ENCODE data around the gene CPM. TPM values are rescaled to one million over a fixed set of nuclear protein-coding genes. Genes with fewer than 3 reads are reported as not detected.

The CPM gene
- total RNA-seq, 1 experiment from 2014 or later = 0.36 TPM

- no peak for DNase-seq (ENCODE audit: low read depth)
These were observed 28.5 kb downstream of the CPM start for GRCh38 chr12:68904351-68904962.

DNA sequence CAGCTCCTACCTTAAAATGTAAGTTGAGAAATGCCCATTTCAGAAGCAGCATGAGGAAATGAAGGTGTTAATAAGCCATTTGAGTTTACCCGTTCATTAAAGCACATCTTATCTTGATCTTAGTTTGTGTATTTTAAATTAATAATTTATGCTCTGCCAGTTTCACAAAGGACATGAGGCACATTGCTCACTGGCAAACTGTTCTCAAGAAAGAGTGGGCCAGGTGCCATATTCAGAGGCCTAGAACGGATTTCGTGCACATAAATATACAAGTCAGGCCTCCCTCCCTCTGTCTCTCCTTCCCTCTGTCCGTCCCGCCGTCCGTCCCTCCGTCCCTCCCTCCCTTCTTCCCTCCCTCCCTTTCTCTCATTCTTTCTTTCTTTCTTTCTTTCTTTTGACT is 29.5 kb downstream of the CPM start:
- no peak for DNase-seq (ENCODE audit: low read depth)

- no peak for DNase-seq (ENCODE audit: low read depth)
These were observed 31.4 kb downstream of the CPM start for GRCh38 chr12:68901551-68901950.

DNA sequence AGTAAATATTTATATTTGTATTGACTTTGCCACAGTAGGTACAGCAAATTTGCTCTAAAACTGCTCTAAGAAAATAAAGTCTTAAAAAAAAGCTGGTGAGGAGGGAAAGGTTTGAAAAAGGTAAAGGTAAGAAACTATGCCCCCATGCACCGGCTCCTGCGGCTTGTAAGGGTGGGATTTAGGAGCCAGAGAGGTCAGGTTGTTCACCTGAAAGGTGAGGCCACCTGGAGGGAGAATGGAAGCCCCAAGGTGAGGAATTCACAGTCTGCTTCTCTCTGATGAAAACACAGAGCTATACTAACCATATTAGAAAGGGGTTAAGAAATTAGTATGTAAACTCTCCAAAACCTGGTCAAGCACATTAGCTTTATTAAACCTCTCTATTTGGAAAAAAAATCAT is 31.8 kb downstream of the CPM start:
- no peak for DNase-seq (ENCODE audit: low read depth)

GRCh38 chr12:68900241-68900640 is 32.7 kb downstream of the CPM start:
- no peak for DNase-seq (ENCODE audit: low read depth)

DNA sequence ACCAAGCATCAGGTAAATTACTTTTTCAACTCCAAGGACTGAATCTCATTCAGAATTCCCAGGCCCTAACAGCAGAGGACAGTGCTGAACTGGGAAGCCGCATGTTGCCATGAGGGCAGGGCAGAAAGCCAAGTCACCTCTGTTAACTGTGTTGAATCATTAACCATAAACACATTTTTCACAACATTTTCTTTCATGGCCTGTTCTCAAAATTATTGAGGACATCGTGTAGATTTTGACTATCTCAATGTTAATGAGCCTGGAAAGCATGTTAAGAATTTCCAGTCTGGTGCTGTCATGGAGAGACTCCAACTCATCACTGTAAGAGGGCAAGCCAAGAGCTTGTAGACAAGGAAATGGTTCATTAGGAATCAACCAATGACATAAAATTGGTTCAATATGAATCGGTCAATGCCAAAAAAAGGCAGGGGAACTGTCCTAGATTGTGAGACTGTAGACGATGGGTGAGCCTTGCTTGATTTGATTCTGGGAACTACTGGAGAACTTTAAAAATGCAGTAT is 33.7 kb downstream of the CPM start:
- DNase-seq (ENCODE audit: low read depth) = peak; percentile 34

GRCh38 chr12:68896881-68897540 is 36.0 kb downstream of the CPM start:
- no peak for DNase-seq (ENCODE audit: low read depth)

GRCh38 chr12:68894276-68894855 is 38.6 kb downstream of the CPM start:
- DNase-seq (ENCODE audit: low read depth) = no peak

GRCh38 chr12:68893741-68894140 is 39.2 kb downstream of the CPM start:
- no peak for DNase-seq (ENCODE audit: low read depth)

DNA sequence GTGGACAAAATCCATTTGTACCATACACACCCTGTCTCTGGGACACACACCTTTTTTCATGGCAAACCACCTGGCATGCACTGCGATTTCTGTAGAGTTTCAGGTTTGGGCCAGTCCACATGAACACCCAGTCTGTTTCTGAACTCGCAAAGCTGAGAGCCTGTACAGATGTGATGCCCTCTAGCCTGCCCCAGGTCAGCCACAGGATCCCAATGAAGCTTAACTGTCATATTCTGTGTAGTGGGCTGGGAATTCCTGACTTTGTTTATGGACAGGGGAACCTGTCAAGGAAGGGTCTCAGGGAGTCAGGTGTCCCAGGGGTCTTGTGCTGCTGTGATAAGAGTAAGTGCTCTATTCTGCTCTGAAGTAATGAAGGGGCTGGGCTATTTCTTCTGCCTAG is 39.8 kb downstream of the CPM start:
- no peak for DNase-seq (ENCODE audit: low read depth)

- DNase-seq (ENCODE audit: low read depth) = no peak
These were observed 41.8 kb downstream of the CPM start for GRCh38 chr12:68891141-68891540.

- no peak for DNase-seq (ENCODE audit: low read depth)
These were observed 42.3 kb downstream of the CPM start for GRCh38 chr12:68890701-68891113.

- DNase-seq (ENCODE audit: low read depth) = no peak
These were observed 44.7 kb downstream of the CPM start for GRCh38 chr12:68888243-68888642.

DNA sequence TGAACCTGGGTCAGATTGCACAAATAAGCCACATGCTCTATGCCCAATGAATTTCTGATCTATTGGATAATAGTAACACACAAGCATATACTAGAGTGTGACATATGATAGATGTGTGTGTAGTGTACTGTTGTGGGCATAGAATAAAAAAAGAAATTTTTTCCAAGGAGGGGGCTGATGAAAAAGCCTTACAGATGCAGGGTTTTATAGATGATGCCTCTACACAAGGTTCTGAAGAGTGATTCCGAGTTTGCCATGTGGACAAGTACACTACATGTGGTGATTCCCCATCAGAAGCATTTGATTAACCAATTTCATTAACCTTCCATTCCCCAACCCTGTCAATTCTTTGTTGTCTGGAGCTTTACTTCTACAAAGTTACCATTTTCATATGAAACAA is 45.3 kb downstream of the CPM start:
- DNase-seq (ENCODE audit: low read depth) = no peak

DNA sequence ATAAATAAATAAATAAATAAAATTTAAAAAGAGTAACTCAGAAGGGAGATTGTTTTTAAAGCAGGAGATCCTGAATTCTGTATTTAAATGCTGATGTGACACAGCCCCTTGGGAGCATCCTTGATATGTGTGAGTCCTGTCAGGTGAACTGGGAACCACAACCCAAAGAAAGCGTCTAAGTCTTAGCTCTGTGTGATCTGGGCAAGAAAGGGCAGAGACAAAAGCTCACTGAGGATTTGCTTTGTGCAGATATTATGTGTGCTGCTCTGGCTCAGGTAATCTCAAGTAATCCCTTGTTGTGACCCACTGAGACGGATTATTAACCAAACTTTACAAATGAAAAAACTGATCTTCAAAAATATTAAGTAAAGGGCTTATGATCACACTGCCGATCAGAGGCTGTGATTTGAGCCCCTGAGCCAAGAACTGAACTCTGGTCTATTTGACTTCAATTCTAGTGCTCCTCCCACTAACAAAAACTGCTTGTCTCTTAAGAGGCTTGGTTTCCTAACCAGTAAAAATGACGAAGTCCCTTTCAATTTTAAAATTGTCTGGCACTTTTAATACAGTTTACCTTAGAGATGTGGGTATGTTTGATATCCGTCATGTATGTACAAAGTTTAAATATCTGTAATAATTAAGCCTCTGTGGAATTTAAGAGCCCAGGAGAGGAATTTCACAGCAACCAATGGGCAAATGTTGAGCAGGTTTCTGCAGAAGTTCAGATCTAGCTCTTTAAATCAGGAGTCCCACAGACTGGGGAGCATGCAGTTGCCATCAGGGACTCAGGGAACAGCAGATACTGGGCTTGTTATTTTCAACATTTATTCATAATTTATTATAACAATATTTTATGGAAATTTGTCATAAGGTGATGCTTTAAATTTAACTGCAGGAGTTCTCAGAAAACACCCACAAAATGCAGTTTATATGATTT is 46.1 kb downstream of the CPM start:
- no peak for DNase-seq (ENCODE audit: low read depth)

DNA sequence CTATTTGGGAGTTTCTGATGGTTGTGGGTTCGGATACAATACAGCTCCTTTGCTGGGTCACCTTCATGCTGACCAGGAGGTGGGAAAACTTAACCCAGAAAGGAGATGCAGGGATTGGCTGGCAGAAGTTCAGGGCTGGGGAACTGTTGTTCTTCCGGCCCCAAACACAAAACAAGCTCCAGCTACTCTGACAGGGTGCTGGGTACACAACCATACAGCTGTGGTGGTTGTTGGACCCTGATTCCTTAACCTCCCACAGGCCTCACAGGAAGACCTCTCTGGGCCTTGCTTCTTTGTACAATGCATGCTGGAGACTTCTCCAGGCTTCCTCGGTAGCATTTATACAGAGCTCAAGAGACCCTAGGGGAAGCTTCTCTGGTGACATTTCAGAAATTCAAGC is 47.6 kb downstream of the CPM start:
- no peak for DNase-seq (ENCODE audit: low read depth)

DNA sequence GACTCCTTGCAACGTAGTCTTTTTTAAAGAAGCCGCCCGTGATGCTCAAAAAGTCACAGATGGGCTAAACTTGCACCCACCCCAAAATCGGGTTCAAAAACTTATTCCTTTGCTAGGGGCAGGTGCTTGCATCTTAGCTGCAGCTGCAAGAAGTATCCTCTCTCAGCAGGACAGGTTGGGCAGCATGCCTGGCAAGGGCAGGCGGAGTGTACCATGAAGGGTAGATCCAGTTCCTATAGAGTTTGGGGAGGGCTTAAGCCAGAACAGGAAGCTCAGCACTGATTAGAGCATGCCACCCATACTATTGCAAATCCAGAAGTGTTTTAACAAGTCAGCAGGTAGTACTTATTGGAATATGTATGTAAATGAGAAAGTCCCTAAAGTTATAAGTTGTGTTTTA is 48.7 kb downstream of the CPM start:
- no peak for DNase-seq (ENCODE audit: low read depth)

GRCh38 chr12:68883151-68883550 is 49.8 kb downstream of the CPM start:
- no peak for DNase-seq (ENCODE audit: low read depth)

DNA sequence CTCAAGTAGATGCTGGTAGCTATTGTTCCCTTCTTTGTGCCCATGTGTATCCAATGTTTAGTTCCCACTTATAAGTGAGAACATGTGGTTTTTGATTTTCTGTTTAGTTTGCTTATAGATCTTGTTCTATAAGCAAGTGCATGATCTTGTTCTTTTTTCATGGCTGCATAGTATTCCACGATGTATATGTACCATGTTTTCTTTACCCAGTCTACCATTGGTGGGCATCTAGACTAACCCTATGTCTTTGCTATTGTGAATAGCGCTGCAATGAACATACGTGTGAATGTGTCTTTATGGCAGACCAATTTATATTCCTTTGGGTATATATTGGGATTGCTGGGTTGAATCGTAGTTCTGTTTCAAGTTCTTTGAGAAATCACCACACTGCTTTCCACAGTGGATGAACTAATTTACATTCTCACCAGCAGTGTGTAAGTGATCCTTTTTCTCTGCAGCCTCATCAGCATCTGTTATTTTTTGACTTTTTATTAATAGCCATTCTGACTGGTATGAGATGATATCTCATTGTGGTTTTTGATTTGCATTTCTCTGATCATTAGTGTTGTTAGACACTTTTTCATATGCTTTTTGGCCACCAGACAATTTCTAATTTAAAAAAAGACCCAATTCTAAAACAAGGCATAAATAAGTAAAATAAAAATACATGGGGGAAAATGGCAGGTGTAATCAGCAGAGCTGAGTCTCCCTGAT is 50.6 kb downstream of the CPM start:
- no peak for DNase-seq (ENCODE audit: low read depth)

GRCh38 chr12:68880660-68881325 is 52.2 kb downstream of the CPM start:
- DNase-seq (ENCODE audit: low read depth) = no peak

DNA sequence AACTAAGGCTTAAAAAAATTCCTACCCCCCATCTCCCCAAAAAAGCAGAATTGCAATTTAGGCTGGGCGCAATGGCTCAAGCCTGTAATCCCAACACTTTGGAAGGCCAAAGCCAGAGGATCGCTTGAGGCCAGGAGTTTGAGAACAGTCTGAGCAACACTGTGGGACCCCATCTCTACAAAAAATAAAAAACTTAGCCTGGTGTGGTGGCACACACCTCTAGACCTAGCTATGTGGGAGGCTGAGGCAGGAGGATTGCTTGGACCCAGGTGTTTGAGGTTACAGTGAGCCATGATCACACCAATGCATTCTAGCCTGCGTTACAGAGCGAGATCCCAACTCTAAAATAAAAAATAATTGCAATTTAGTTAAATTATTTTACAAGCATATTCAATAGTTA is 54.1 kb downstream of the CPM start:
- no peak for DNase-seq (ENCODE audit: low read depth)

Data from RPMI7951 (cell line).